Esophagus squamous epithelium (tissue), 4 donors: ENCODE results near the gene C6orf136.

ENCODE experiments used
- POLR2A ChIP-seq, 4 donors: fragments of 450-650 bp; IDR thresholded peaks; one replicate each; pipeline ENCODE4 v1.6.1; 2017; ENCODE audit warnings: antibody characterized with exemption in 4 of 4, mild to moderate bottlenecking in 4 of 4, moderate library complexity in 3 of 4
- TF ChIP-seq, protein P1 (sequence below), 6 experiments: fragments of 450-650 bp in 4 of 6; fragments of 200-600 bp in 2 of 6; sonication (generic) in 2 of 6; IDR thresholded peaks; one replicate each; pipeline ENCODE4 v1.5.1; 2016 to 2019; ENCODE audit warnings: antibody characterized with exemption in 6 of 6, mild to moderate bottlenecking in 4 of 6, moderate library complexity in 4 of 6

DNA sequence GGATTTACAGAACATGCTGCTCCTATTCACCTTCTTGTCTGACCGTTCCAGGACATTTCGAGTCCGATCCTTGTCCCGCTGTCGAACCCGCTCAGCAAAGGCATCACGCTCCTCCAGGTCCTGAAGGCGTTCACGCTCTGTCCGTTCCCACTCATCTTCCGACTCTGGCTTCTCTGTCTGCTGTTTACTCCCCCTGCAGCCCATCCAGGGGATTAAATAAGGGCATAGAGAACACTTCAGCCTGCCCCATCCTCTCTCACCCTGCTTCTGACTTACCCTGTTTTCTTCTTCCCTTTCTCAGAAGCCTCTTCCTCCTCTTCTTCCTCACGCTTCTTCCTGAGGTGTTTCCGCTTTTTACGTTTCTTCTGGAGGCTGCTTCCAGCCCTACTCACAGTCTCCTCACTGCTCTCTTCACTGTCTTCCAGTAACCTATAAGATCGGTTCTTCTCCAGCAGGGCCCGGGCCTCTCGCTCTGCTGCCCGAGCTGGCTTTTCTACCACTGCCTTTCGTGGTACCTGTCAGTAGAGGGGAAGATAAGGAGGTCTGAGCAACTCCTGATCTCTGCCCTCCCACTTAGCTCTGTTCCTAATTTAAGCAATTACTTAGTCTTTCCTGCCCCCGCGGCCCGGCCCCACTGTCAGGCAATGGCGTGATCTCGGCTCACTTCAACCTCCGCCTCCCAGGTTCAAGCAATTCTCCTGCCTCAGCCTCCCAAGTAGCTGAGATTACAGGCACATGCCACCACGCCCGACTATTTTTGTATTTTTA lies 24.0 kb downstream of the C6orf136 start:
- TF ChIP-seq, protein P1, sequence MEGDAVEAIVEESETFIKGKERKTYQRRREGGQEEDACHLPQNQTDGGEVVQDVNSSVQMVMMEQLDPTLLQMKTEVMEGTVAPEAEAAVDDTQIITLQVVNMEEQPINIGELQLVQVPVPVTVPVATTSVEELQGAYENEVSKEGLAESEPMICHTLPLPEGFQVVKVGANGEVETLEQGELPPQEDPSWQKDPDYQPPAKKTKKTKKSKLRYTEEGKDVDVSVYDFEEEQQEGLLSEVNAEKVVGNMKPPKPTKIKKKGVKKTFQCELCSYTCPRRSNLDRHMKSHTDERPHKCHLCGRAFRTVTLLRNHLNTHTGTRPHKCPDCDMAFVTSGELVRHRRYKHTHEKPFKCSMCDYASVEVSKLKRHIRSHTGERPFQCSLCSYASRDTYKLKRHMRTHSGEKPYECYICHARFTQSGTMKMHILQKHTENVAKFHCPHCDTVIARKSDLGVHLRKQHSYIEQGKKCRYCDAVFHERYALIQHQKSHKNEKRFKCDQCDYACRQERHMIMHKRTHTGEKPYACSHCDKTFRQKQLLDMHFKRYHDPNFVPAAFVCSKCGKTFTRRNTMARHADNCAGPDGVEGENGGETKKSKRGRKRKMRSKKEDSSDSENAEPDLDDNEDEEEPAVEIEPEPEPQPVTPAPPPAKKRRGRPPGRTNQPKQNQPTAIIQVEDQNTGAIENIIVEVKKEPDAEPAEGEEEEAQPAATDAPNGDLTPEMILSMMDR (IDR thresholded peaks at IDR 0.05): no peak
- no peak for TF ChIP-seq POLR2A (IDR thresholded peaks at IDR 0.05)
